SIG-M5 treated with dmso at 0.1 percent for 504 hours (cell line): Measurements from ENCODE around the gene EFTUD2.

Source experiments
- DNase-seq: peaks from one replicate; lab custom pipeline; 2025; ENCODE audit not compliant: unreplicated experiment; lab: John Stamatoyannopoulos, UW

EFTUD2 gene

DNA sequence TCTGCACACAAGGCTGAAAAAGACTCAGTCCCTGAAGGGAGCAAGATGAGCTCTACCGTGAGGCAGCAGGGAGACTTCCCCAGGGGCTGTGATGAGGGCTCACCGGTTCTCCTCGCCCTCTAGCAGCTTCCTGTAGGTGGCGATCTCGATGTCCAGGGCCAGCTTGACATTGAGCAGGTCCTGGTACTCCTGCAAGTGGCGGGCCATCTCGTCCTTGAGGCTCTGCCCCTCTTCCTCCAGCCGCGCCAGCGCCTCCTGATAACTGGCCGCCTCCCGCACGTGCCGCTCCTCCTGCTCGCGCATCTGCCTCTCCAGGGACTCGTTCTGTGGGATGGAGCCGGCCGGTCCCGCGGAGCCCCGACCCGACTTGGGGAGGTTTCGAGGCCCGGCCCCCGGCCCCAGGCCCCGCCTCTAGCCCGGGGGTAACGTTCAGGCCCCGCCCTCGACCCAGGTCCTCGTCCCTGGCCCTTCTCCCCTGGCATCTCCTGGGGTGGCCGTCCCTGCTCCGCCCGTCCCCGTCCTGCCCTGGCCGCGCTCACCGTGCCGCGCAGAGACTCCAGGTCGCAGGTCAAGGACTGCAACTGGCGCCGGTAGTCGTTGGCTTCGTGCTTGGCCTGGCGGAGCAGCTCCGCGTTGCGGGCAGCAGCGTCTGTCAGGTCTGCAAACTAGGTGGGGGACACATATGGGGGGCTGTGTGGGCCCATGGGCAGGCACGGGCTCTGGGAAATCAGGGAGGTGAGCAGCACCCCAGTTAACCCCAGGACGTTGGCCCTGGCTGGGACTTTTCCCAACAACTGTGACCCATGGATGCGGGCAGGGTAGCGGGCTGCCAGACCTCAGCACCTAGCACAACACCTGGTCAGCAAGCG is 12.1 kb upstream of the EFTUD2 start:
- DNase-seq = peak; percentile 34

DNA sequence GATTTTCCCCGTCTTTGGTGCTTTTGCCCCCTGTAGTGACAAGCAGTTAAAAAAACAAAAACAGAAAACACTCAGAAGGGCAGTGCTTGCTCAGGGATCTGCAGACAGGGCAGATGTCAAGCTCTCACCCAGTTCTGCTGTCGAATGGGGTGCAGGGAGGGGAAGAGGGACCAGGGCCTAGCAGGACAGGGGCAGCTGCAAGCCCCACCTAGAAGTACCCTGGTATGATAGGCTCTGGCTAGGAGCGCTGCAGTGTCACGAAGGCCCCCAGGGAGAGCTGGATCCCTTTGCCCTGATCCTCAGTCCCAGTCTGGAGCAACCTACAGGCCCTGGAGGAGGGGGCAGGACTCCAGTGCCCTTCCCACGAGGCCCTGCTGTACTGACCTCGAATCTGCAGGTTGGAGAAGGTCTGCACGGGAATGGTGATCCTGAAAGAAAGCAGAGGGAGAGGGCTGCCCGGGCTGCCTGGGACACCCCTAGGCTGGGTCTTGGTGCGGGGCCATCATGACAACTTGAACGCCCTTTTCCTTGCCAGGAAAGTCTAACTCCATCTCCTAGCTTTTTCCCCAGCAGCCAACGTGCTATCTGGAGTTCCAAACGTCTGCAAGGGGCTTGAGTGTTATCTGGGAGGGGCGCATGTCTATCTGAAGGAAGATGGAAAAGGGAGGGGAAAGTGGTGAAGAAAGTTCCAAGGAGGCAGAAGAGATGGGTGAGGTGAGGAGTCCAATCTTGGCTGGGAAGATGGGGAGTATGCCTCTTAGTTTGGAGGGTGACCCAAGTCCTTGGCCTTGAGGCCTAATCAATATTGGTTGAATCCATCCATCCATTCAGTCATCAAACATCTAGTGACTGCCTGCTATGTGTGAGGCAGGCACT is 11.2 kb upstream of the EFTUD2 start:
- no peak for DNase-seq

- no peak for DNase-seq
Measured at GRCh38 chr17:44909681-44910144, 10.5 kb upstream of the EFTUD2 start.

DNA sequence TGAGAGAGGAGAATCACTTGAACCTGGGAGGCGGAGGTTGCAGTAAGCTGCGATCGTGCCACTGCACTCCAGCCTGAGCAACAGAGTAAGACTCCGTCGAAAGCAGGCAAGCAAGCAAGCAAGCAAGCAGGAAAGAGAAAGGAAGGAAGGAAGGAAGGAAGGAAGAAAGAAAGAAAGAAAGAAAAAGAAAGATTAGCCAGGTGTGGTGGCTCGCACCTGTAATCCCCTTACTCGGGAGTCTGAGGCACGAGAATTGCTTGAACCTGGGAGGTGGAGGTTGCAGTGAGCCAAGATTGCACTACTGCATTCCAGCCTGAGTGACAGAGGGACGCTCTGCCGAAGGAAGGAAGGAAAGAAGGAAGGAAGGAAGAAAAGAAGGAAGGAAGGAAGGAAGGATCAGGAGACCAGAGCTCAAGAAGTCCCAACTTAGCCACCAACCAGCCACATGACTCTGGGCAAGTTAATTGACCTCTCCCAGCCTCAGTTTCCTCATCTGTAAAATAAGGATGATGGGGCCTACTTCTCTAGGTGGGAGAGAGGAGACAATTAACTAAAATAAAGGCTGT is 9.6 kb upstream of the EFTUD2 start:
- DNase-seq = no peak

GRCh38 chr17:44907729-44908470 is 8.7 kb upstream of the EFTUD2 start:
- no peak for DNase-seq

DNA sequence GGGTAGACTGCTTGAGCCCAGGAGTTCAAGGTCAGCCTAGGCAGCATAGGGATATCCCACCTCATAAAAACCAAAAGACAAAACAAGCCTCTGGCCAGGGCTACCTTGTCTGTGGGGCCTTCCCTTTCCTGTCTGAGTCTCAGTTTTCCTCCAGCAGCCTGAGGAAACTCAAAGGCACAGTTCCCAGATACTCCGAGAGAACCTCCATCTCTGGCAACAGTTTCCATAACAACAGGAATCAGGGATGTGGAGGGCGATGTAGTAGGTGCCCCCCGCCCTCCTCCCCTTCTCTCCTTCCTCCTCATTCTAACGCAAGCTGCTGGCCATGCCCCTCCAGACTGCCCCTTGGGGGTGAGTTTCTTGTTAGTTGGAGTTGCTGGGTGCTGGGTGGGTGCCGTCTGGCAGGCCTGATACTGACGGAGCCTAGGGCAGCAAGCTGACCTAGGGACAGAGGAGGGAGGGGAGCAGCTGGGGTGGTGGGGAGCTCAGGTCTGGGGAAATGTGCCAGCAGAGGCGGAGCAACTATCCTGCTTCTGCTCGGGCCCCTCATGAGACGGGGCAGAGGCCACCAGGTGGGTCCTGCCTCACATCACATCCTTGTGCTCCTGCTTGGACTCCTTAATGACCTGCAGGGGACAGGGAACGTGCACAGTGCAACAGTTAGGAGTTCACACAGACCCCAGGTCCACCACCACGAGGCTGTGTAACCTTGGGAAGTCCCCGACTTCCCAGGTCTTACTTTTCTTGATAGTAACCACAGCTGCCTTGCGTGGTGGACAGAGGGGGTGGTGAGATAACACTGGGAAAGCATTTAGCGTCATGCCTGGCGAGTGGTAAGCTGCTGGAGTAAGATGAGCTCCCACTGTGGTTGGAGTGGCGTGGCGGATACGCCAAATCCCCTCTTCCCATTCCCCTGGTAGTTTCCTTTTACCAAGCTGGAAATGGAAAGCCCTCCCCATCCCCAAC is 7.8 kb upstream of the EFTUD2 start:
- no peak for DNase-seq

GRCh38 chr17:44906010-44906646 is 6.9 kb upstream of the EFTUD2 start:
- peak; percentile 38 for DNase-seq

- no peak for DNase-seq
Measured at GRCh38 chr17:44905006-44906000, 6.1 kb upstream of the EFTUD2 start.

- DNase-seq = no peak
Measured at GRCh38 chr17:44904001-44904984, 5.0 kb upstream of the EFTUD2 start.

GRCh38 chr17:44903012-44903685 is 3.9 kb upstream of the EFTUD2 start:
- DNase-seq = no peak

DNA sequence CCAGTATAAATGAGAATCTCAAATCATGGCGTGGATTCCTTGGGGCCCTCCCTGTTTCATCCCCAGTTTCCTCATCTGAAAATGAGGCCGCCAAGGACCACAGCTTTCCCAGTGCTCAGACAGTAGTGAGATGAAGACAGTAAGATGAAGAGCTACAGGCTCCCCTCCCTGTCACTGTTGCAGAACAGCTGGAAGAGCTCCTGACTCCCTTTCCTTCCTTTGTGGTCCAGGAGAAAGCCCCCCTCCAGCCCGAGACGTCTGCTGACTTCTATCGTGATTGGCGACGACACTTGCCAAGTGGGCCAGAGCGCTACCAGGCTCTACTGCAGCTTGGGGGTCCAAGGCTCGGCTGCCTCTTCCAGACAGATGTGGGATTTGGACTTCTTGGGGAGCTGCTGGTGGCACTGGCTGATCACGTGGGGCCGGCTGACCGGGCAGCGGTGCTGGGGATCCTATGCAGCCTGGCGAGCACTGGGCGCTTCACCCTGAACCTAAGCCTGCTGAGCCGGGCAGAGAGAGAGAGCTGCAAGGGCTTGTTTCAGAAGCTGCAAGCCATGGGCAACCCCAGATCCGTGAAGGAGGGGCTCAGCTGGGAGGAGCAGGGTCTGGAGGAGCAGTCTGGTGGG is 3.0 kb upstream of the EFTUD2 start:
- DNase-seq = no peak

- DNase-seq = peak; percentile 40
Measured at GRCh38 chr17:44901411-44901921, 2.2 kb upstream of the EFTUD2 start.

GRCh38 chr17:44900894-44901293 is 1.6 kb upstream of the EFTUD2 start:
- no peak for DNase-seq

DNA sequence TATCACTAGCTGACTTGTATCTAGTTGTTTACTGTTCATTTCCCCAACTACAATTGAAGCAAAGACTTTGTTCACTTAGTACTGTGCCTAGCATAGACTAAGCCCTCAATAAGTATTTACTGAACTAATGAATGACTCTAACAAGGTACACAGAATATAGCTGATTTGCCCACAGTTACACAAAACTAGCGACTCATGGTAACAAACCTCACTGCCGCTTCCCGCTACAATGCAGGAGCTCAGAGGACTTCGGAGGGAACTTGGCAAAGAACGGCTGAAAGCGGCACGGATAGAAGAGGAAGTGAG is 524 bp downstream of the EFTUD2 start:
- peak; percentile 89 for DNase-seq

DNA sequence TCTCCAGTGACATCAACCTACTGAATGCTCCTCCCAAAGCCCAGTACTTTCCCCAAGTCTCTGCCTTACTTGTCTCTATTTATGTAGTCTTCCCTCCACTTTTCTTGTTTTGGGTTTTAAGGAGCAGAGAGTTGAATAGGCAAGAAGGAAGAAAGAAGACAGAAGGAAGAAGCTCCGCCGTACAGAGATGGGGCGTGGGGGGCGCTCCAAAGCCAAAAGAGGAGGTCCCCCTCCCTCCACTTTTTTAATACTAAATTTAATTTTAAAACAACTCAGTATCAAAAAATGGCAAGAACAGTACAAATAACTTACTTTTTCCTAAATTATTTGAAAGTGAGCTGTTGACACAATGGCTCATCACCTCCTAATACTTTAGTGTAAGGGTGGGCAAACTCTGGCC is 4.6 kb downstream of the EFTUD2 start:
- no peak for DNase-seq

- no peak for DNase-seq
Measured at GRCh38 chr17:44892250-44892649, 7.0 kb downstream of the EFTUD2 start.
